ENCODE data around the gene MUC5AC. TPM values are rescaled to one million over a fixed set of nuclear protein-coding genes. Genes with fewer than 3 reads are reported as not detected.
"Not testable (repeated sequence)": the region's sequence is repeated elsewhere in the genome, so short reads cannot be mapped to it uniquely, and the experiment has no call there.

MUC5AC gene
- total RNA-seq, 2 donors from 2014 or later = not detected

- H3K4me1 ChIP-seq = no peaks in the 10 kb centered on the region
- H3K27ac ChIP-seq = no peak overlapping the region
- DNase-seq (ENCODE audit: low spot score) = no peak
- H3K4me3 ChIP-seq = no peak overlapping the region
- no peak for TF ChIP-seq CTCF (IDR thresholded peaks at IDR 0.05)
- H3K27me3 ChIP-seq = no peaks in the 10 kb centered on the region
- H3K36me3 ChIP-seq = no peaks in the 10 kb centered on the region
- H3K9me3 ChIP-seq = no peaks in the 10 kb centered on the region
Measured at GRCh38 chr11:1168721-1169161, 11.0 kb downstream of the MUC5AC start.

DNA sequence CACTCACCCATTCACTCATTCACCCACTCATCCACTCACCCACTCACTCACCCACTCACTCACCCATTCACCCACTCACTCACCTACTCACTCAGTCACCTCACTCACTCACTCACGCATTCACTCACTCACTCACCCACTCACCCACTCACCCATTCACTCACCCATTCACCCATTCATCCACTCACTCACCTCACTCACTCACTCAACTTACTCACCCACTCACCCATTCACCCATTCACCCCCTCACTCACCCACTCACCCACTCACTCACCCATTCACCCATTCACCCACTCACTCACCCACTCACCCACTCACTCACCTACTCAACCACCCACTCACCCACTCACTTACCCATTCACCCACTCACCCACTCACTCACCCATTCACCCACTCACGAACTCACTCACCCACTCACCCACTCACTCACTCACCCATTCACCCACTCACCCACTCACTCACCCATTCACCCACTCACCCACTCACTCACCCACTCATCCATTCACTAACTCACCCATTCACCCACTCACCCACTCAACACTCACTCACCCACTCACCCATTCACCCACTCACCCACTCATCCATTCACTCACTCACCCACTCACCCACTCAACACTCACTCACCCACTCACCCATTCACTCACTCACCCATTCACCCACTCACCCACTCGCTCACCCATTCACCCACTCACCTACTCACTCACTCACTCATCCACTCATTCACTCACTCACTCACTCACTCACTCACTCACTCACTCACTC is 13.7 kb downstream of the MUC5AC start:
- Histone ChIP-seq H3K27ac (no peak overlapping the region), H3K9me3 (no peaks in the 10 kb centered on the region), H3K4me3 (no peak overlapping the region), H3K4me1 (no peaks in the 10 kb centered on the region), H3K36me3 (no peaks in the 10 kb centered on the region), H3K27me3 (no peaks in the 10 kb centered on the region)
- DNase-seq (ENCODE audit: low spot score) = no peak
- TF ChIP-seq CTCF (IDR thresholded peaks at IDR 0.05) = no peak

DNA sequence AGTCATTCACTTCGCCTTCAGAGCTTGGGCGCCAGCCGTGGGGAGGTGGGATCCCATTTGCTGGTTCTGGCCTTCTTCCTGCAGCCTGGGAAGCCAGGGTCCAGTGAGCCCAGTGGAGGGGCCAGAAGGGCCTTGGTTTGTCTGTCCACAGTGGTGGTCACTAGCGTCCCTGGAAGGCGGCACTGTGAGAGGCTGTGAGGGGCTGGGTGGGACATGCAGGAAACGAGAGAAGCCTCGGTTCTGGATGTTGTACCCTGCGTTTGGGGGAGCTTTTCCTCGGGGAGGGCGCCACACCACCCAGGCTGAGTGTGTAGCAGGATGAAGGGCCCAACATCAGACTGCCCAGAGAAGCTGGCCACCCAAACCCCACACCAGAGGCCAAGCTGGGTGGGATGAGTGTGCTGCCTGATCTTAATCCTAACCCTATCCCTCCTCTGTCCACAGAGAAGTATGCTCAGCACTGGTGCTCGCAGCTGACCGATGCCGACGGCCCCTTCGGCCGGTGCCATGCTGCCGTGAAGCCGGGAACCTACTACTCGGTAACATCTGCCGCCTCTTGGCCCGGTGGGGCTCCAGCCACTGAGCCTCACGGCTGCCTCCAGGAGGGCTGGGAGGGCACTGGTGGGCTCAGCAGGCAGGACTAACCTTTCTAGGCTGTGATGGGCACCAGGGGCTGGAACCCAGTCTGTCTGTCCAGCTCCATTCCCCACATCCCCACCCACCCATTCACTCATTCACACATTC is 14.4 kb downstream of the MUC5AC start:
- H3K27me3 ChIP-seq = no peaks in the 10 kb centered on the region
- DNase-seq (ENCODE audit: low spot score) = no peak
- H3K4me3 ChIP-seq = no peak overlapping the region
- no peak for TF ChIP-seq CTCF (IDR thresholded peaks at IDR 0.05)
- H3K27ac ChIP-seq = no peak overlapping the region
- H3K36me3 ChIP-seq = no peaks in the 10 kb centered on the region
- H3K4me1 ChIP-seq = no peaks in the 10 kb centered on the region
- no peaks in the 10 kb centered on the region for H3K9me3 ChIP-seq

- Histone ChIP-seq H3K9me3 (no peaks in the 10 kb centered on the region), H3K36me3 (no peaks in the 10 kb centered on the region), H3K4me3 (no peak overlapping the region), H3K27me3 (no peaks in the 10 kb centered on the region), H3K4me1 (no peaks in the 10 kb centered on the region), H3K27ac (no peak overlapping the region)
- TF ChIP-seq CTCF (IDR thresholded peaks at IDR 0.05) = no peak
- DNase-seq (ENCODE audit: low spot score) = no peak
Measured at GRCh38 chr11:1172729-1173117, 15.0 kb downstream of the MUC5AC start.

DNA sequence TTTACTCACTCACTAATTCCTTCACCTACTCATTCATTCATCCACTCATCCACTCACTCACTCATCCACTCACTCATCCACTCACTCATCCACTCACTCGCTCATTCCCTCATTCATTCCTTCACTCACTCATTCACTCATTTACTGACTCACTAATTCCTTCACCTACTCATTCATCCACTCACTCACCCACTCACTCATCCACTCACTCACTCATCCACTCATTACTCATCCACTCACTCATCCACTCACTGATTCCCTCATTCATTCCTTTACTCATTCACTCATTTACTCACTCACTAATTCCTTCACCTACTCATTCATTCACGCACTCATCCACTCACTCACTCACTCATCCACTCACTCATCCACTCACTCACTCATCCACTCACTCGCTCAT is 15.6 kb downstream of the MUC5AC start:
- H3K27ac ChIP-seq; H3K27me3 ChIP-seq; DNase-seq (ENCODE audit: low spot score); H3K4me3 ChIP-seq; H3K9me3 ChIP-seq; H3K4me1 ChIP-seq; H3K36me3 ChIP-seq: not testable (repeated sequence)

Data from right atrium auricular region (tissue), 2 donors.